HEK293 (cell line): ENCODE measurements around the gene SLC22A3.

Experiments used
- CTCF ChIA-PET: fragments of 350-600 bp; formaldehyde crosslinking; extraction: SDS; loops from one replicate; lab custom pipeline; 2021; ENCODE audit warnings: antibody characterized with exemption; lab: Yijun Ruan, JAX
- POLR2A ChIA-PET: fragments of 300-600 bp; formaldehyde crosslinking; extraction: SDS; loops from one replicate; lab custom pipeline; 2020; ENCODE audit warnings: antibody characterized with exemption, inconsistent platforms; lab: Yijun Ruan, JAX
- H3K27ac ChIP-seq: fragments of 200-500 bp; sonication (Bioruptor generic); 2 replicates; pipeline ENCODE4 v1.5.1; 2014; ENCODE audit warnings: low read depth, low read length, control low read depth, inconsistent platforms; ENCODE audit errors: extremely low read depth
- H3K36me3 ChIP-seq, 2 experiments: fragments of 200-500 bp in 1 of 2; sonication (Bioruptor generic) in 1 of 2; 1 replicate in 1 of 2; 2 replicates in 1 of 2; pipeline ENCODE4 v1.5.1; 2014 to 2017; ENCODE audit warnings: inconsistent platforms in 2 of 2, low read length in 2 of 2; ENCODE audit not compliant: control insufficient read depth in 2 of 2, insufficient read depth in 1 of 2
- H3K4me1 ChIP-seq: fragments of 200-500 bp; sonication (Bioruptor generic); 2 replicates; pipeline ENCODE4 v1.5.1; 2014; ENCODE audit warnings: mild to moderate bottlenecking, low read length, inconsistent platforms; ENCODE audit not compliant: control insufficient read depth, insufficient read depth
- H3K4me3 ChIP-seq: 2 replicates; pipeline ENCODE4 v1.5.1; 2011; ENCODE audit warnings: low read depth, mild to moderate bottlenecking, control low read depth, low read length, moderate library complexity
- H3K9me3 ChIP-seq: fragments of 200-500 bp; sonication (Bioruptor generic); 2 replicates; pipeline ENCODE4 v1.5.1; 2014; ENCODE audit warnings: low read depth, low read length, inconsistent platforms; ENCODE audit not compliant: control insufficient read depth, insufficient read depth
- GFI1B ChIP-seq: fragments of 450-650 bp; formaldehyde crosslinking; IDR thresholded peaks from 2 replicates; pipeline ENCODE4 v1.5.1; 2016; ENCODE audit warnings: missing biosample characterization, missing genetic modification characterization
- HOXA7 ChIP-seq: sonication (generic); formaldehyde crosslinking; IDR thresholded peaks from 2 replicates; pipeline ENCODE4 v1.8.1; 2022; ENCODE audit warnings: missing genetic modification reagents, borderline replicate concordance
- HOXC10 ChIP-seq: sonication (generic); formaldehyde crosslinking; IDR thresholded peaks from 2 replicates; pipeline ENCODE4 v1.8.1; 2023; ENCODE audit warnings: mild to moderate bottlenecking, missing genetic modification reagents
- MEIS1 ChIP-seq: sonication (generic); formaldehyde crosslinking; IDR thresholded peaks from 2 replicates; pipeline ENCODE4 v1.8.1; 2022; ENCODE audit warnings: missing genetic modification reagents, mild to moderate bottlenecking, borderline replicate concordance
- ZBTB1 ChIP-seq: fragments of 450-650 bp; formaldehyde crosslinking; IDR thresholded peaks from 2 replicates; pipeline ENCODE4 v1.5.1; 2016; ENCODE audit warnings: missing biosample characterization, missing genetic modification characterization
- ZBTB26 ChIP-seq: fragments of 450-650 bp; formaldehyde crosslinking; optimal IDR thresholded peaks from 2 replicates; pipeline ENCODE3; 2016; ENCODE audit warnings: missing biosample characterization, mild to moderate bottlenecking, missing genetic modification characterization
- ZFHX2 ChIP-seq: fragments of 450-650 bp; formaldehyde crosslinking; conservative IDR thresholded peaks from 2 replicates; pipeline ENCODE4 v1.5.1; 2016; ENCODE audit warnings: missing biosample characterization, missing genetic modification characterization
- ZNF155 ChIP-seq: fragments of 450-650 bp; formaldehyde crosslinking; IDR thresholded peaks from 2 replicates; pipeline ENCODE4 v1.5.1; 2016; ENCODE audit warnings: missing biosample characterization, missing genetic modification characterization
- ZNF19 ChIP-seq: fragments of 450-650 bp; formaldehyde crosslinking; IDR thresholded peaks from 2 replicates; pipeline ENCODE4; 2016; ENCODE audit warnings: missing biosample characterization, missing genetic modification characterization, low read depth
- ZNF2 ChIP-seq: fragments of 450-650 bp; formaldehyde crosslinking; IDR thresholded peaks from 2 replicates; pipeline ENCODE4 v1.5.1; 2016; ENCODE audit warnings: missing biosample characterization, missing genetic modification characterization
- ZNF214 ChIP-seq: fragments of 450-650 bp; formaldehyde crosslinking; IDR thresholded peaks from 2 replicates; pipeline ENCODE4 v1.5.1; 2017; ENCODE audit warnings: missing biosample characterization, mild to moderate bottlenecking, missing genetic modification characterization, borderline replicate concordance
- ZNF274 ChIP-seq, 2 experiments: fragments of 200-500 bp in 1 of 2; fragments of 450-650 bp in 1 of 2; sonication (Bioruptor generic) in 1 of 2; formaldehyde crosslinking in 1 of 2; IDR thresholded peaks; 2 replicates each; pipeline versions ENCODE4 v1.5.1 to v1.6.1; 2014 to 2016; ENCODE audit warnings: borderline replicate concordance in 1 of 2, inconsistent platforms in 1 of 2, low read length in 1 of 2, missing biosample characterization in 1 of 2, missing genetic modification characterization in 1 of 2
- ZNF391 ChIP-seq: fragments of 450-650 bp; formaldehyde crosslinking; IDR thresholded peaks from 2 replicates; pipeline ENCODE4 v1.5.1; 2016; ENCODE audit warnings: low read depth, missing biosample characterization, missing genetic modification characterization, borderline replicate concordance
- ZNF398 ChIP-seq: fragments of 450-650 bp; formaldehyde crosslinking; IDR thresholded peaks from 2 replicates; pipeline ENCODE4 v1.5.1; 2017; ENCODE audit warnings: missing biosample characterization, missing genetic modification characterization
- ZNF514 ChIP-seq: fragments of 450-650 bp; formaldehyde crosslinking; IDR thresholded peaks from 2 replicates; pipeline ENCODE4 v1.5.1; 2016; ENCODE audit warnings: missing biosample characterization, missing genetic modification characterization
- ZNF585B ChIP-seq: fragments of 450-650 bp; formaldehyde crosslinking; IDR thresholded peaks from 2 replicates; pipeline ENCODE4 v1.5.1; 2016; ENCODE audit warnings: missing biosample characterization, missing genetic modification characterization
- ZNF600 ChIP-seq: fragments of 450-650 bp; formaldehyde crosslinking; IDR thresholded peaks from 2 replicates; pipeline ENCODE4 v1.5.1; 2016; ENCODE audit warnings: missing biosample characterization, missing genetic modification characterization
- ZNF777 ChIP-seq: fragments of 450-650 bp; formaldehyde crosslinking; IDR thresholded peaks from 2 replicates; pipeline ENCODE4 v1.5.1; 2017; ENCODE audit warnings: missing biosample characterization, missing genetic modification characterization, borderline replicate concordance
- TF ChIP-seq, protein P1 (sequence below): fragments of 450-650 bp; formaldehyde crosslinking; IDR thresholded peaks from 2 replicates; pipeline ENCODE4 v1.5.1; 2016; ENCODE audit warnings: missing biosample characterization, missing genetic modification characterization, low read depth
- TF ChIP-seq, protein P2 (sequence below): fragments of 450-650 bp; formaldehyde crosslinking; IDR thresholded peaks from 2 replicates; pipeline ENCODE4 v1.5.1; 2016; ENCODE audit warnings: missing biosample characterization, missing genetic modification characterization
- TF ChIP-seq, protein P3 (sequence below): fragments of 450-650 bp; formaldehyde crosslinking; IDR thresholded peaks from 2 replicates; pipeline ENCODE4 v1.5.1; 2016; ENCODE audit warnings: missing biosample characterization, missing genetic modification characterization

The SLC22A3 gene

GRCh38 chr6:160437154-160437553, 89.0 kb downstream of the SLC22A3 start:
- Histone ChIP-seq H3K27ac (no peak overlapping the region), H3K36me3 (no peaks in the 10 kb centered on the region), H3K4me3 (no peak overlapping the region), H3K9me3 (no peaks in the 10 kb centered on the region), H3K4me1 (no peaks in the 10 kb centered on the region)
- CTCF ChIA-PET = interaction anchor here (1.0 kb wide), 1 partner anchor 19 kb away, joined by 5 read pairs; no protein-coding TSS in a partner anchor
- POLR2A ChIA-PET = no interaction called here
- TF ChIP-seq ZNF2 (tag by site-specific recombination) (no peak), ZBTB1 (tag by site-specific recombination) (no peak), ZNF274 (IDR thresholded peaks at IDR 0.05; ENCODE audit: low read length) (no peak), ZNF274 (tag by site-specific recombination; IDR thresholded peaks at IDR 0.05; ENCODE audit: borderline replicate concordance) (no peak), ZBTB26 (tag by site-specific recombination) (no peak), HOXC10 (CRISPR knock-in tag) (no peak), ZFHX2 (tag by site-specific recombination) (no peak), ZNF19 (tag by site-specific recombination) (no peak), ZNF777 (tag by site-specific recombination) (no peak), MEIS1 (no peak), ZNF214 (tag by site-specific recombination) (no peak), ZNF514 (tag by site-specific recombination) (no peak)
- TF ChIP-seq, protein P1, sequence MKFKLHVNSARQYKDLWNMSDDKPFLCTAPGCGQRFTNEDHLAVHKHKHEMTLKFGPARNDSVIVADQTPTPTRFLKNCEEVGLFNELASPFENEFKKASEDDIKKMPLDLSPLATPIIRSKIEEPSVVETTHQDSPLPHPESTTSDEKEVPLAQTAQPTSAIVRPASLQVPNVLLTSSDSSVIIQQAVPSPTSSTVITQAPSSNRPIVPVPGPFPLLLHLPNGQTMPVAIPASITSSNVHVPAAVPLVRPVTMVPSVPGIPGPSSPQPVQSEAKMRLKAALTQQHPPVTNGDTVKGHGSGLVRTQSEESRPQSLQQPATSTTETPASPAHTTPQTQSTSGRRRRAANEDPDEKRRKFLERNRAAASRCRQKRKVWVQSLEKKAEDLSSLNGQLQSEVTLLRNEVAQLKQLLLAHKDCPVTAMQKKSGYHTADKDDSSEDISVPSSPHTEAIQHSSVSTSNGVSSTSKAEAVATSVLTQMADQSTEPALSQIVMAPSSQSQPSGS (tag by site-specific recombination) = no peak
- TF ChIP-seq, protein P2, sequence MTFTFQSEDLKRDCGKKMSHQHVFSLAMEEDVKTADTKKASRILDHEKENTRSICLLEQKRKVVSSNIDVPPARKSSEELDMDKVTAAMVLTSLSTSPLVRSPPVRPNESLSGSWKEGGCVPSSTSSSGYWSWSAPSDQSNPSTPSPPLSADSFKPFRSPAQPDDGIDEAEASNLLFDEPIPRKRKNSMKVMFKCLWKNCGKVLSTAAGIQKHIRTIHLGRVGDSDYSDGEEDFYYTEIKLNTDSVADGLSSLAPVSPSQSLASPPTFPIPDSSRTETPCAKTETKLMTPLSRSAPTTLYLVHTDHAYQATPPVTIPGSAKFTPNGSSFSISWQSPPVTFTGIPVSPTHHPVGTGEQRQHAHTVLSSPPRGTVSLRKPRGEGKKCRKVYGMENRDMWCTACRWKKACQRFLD = no peak

DNA sequence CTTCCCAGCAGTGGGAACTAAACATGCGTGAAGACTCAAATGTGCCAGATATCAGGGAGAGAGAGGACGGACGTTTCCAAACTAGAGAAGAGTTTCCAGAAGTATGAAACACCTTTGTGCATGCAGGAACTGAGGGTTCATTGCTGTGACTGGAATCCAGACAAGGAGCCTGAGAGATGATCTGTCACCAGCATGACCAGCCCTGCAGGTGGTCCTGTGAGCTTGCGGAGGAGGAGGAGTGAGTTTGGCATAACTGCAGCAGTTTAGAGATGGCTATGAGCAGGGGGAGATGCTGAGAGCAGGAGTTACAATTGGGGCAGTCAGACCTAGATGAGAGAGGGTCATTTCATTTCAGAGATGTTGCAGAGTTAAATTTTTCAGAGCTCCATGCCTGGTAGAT, 89.6 kb downstream of the SLC22A3 start:
- H3K4me3 ChIP-seq = no peak overlapping the region
- H3K36me3 ChIP-seq = no peaks in the 10 kb centered on the region
- TF ChIP-seq ZNF155 (no peak), GFI1B (tag by site-specific recombination) (no peak), ZNF391 (tag by site-specific recombination) (no peak), ZNF398 (no peak), HOXA7 (no peak), ZNF585B (no peak), ZNF2 (tag by site-specific recombination) (no peak), ZNF600 (tag by site-specific recombination) (no peak)
- TF ChIP-seq, protein P3, sequence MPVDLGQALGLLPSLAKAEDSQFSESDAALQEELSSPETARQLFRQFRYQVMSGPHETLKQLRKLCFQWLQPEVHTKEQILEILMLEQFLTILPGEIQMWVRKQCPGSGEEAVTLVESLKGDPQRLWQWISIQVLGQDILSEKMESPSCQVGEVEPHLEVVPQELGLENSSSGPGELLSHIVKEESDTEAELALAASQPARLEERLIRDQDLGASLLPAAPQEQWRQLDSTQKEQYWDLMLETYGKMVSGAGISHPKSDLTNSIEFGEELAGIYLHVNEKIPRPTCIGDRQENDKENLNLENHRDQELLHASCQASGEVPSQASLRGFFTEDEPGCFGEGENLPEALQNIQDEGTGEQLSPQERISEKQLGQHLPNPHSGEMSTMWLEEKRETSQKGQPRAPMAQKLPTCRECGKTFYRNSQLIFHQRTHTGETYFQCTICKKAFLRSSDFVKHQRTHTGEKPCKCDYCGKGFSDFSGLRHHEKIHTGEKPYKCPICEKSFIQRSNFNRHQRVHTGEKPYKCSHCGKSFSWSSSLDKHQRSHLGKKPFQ (tag by site-specific recombination) = no peak
- POLR2A ChIA-PET = no interaction called here
- CTCF ChIA-PET = no interaction called here
- no peak overlapping the region for H3K27ac ChIP-seq
- no peaks in the 10 kb centered on the region for H3K9me3 ChIP-seq
- no peaks in the 10 kb centered on the region for H3K4me1 ChIP-seq
